Ishikawa (cell line): ENCODE results near the gene ZMAT2.
A peak's percentile ranks its signal among the peaks of the same experiment; 100 is the strongest.

Experiments used
- CEBPB ChIP-seq: IDR thresholded peaks from 2 replicates; pipeline ENCODE4 v1.6.1; 2012
- CREB1 ChIP-seq: IDR thresholded peaks from 2 replicates; pipeline ENCODE4 v1.6.1; 2012; ENCODE audit warnings: low read depth
- EGR1 ChIP-seq: IDR thresholded peaks from 2 replicates; pipeline ENCODE4 v1.6.1; 2012
- EP300 ChIP-seq: IDR thresholded peaks from 2 replicates; pipeline ENCODE4 v1.6.1; 2012; ENCODE audit warnings: borderline replicate concordance
- FOXM1 ChIP-seq: IDR thresholded peaks from 2 replicates; pipeline ENCODE4 v1.6.1; 2012; ENCODE audit warnings: low read depth, borderline replicate concordance
- NFIC ChIP-seq: IDR thresholded peaks from 2 replicates; pipeline ENCODE4 v1.6.1; 2012
- RAD21 ChIP-seq: IDR thresholded peaks from 2 replicates; pipeline ENCODE4 v1.6.1; 2012; ENCODE audit warnings: low read depth
- TAF1 ChIP-seq: IDR thresholded peaks from 2 replicates; pipeline ENCODE4 v1.6.1; 2012; ENCODE audit warnings: low read depth, mild to moderate bottlenecking
- TCF12 ChIP-seq: IDR thresholded peaks from 2 replicates; pipeline ENCODE4 v1.6.1; 2012; ENCODE audit warnings: low read depth
- TEAD4 ChIP-seq: IDR thresholded peaks from 2 replicates; pipeline ENCODE4 v1.6.1; 2012
- YY1 ChIP-seq: IDR thresholded peaks from 2 replicates; pipeline ENCODE4 v1.6.1; 2012; ENCODE audit warnings: low read depth
- ZBTB7A ChIP-seq: IDR thresholded peaks from 2 replicates; pipeline ENCODE4 v1.6.1; 2012; ENCODE audit warnings: low read depth
- TF ChIP-seq, protein P1 (sequence below): IDR thresholded peaks from 2 replicates; pipeline ENCODE4 v1.6.1; 2012; ENCODE audit warnings: low read depth, mild to moderate bottlenecking
- TF ChIP-seq, protein P2 (sequence below): IDR thresholded peaks from 2 replicates; pipeline ENCODE4 v1.6.1; 2012
- TF ChIP-seq, protein P3 (sequence below): IDR thresholded peaks from 2 replicates; pipeline ENCODE4 v1.6.1; 2012

Gene ZMAT2

DNA sequence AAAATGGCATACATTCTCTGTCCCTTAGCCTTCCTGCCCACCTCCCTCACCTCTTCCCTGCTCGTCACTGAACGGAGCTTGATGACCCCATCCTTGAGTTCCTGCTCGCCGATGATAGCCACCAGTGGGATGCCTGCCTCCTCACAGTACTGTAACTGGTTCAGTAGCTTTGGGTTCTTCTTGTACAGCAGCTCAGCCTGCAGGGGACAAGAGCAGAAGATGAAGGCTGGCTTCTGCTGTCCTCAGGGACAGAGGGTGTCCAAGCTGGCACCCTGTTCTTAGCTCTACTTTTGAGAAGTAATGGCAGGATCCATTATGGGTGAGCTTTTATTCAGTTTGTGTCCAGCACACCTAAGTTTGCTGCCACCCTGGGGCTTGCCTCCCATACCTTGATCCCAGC lies 25.6 kb upstream of the ZMAT2 start:
- TF ChIP-seq, protein P1, sequence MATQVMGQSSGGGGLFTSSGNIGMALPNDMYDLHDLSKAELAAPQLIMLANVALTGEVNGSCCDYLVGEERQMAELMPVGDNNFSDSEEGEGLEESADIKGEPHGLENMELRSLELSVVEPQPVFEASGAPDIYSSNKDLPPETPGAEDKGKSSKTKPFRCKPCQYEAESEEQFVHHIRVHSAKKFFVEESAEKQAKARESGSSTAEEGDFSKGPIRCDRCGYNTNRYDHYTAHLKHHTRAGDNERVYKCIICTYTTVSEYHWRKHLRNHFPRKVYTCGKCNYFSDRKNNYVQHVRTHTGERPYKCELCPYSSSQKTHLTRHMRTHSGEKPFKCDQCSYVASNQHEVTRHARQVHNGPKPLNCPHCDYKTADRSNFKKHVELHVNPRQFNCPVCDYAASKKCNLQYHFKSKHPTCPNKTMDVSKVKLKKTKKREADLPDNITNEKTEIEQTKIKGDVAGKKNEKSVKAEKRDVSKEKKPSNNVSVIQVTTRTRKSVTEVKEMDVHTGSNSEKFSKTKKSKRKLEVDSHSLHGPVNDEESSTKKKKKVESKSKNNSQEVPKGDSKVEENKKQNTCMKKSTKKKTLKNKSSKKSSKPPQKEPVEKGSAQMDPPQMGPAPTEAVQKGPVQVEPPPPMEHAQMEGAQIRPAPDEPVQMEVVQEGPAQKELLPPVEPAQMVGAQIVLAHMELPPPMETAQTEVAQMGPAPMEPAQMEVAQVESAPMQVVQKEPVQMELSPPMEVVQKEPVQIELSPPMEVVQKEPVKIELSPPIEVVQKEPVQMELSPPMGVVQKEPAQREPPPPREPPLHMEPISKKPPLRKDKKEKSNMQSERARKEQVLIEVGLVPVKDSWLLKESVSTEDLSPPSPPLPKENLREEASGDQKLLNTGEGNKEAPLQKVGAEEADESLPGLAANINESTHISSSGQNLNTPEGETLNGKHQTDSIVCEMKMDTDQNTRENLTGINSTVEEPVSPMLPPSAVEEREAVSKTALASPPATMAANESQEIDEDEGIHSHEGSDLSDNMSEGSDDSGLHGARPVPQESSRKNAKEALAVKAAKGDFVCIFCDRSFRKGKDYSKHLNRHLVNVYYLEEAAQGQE, result no peak
- TF ChIP-seq TEAD4, result no peak
- TF ChIP-seq RAD21, result no peak
- TF ChIP-seq ZBTB7A, result no peak
- no peak for TF ChIP-seq NFIC

DNA sequence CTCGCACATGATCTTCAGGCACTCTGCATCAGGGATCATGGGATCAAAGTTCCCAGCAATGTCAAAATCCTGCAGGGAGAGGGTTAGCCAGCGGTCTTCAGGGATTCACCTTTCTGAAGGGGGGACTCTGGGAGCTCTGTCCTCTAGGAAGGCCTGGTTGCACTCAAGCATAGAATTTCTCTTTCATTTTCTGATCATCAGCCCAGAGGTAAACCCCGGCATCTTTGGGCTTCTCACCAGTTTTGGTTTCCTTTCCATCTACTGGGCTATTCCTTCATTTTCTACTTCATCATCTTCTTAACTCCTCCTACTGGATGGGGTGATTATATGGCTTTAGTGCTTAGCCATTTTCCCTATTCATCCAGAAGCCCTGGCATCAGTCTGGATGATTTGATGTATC lies 22.3 kb upstream of the ZMAT2 start:
- TF ChIP-seq TCF12, result no peak
- TF ChIP-seq, protein P2, sequence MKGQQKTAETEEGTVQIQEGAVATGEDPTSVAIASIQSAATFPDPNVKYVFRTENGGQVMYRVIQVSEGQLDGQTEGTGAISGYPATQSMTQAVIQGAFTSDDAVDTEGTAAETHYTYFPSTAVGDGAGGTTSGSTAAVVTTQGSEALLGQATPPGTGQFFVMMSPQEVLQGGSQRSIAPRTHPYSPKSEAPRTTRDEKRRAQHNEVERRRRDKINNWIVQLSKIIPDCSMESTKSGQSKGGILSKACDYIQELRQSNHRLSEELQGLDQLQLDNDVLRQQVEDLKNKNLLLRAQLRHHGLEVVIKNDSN, result no peak
- no peak for TF ChIP-seq TEAD4
- TF ChIP-seq CEBPB, result no peak
- TF ChIP-seq CREB1, result no peak
- TF ChIP-seq YY1, result no peak
- TF ChIP-seq, protein P3, sequence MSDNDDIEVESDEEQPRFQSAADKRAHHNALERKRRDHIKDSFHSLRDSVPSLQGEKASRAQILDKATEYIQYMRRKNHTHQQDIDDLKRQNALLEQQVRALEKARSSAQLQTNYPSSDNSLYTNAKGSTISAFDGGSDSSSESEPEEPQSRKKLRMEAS, result no peak
- TF ChIP-seq RAD21, result no peak
- TF ChIP-seq, protein P1, result no peak
- no peak for TF ChIP-seq FOXM1
- TF ChIP-seq TAF1, result no peak
- TF ChIP-seq NFIC, result no peak
- TF ChIP-seq EP300, result no peak
- TF ChIP-seq EGR1, result no peak
- TF ChIP-seq ZBTB7A, result no peak

DNA sequence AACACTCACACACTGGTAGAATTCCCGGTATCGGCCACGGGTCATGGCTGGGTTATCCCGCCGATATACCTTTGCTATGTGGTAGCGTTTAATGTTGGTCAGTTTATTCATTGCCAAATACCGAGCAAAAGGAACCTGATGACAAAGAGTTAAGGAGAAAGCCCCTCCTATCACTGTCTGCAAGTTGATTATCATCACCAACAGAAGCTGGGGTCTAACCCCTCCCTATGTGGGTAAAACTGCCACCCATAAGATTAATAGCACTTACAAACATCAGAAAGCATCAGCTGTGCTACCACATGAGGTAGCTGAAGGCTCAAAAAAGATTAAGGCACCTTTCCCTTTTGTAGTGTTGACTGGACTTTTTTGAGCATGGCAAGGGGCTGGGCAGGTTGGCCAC lies 21.3 kb upstream of the ZMAT2 start:
- TF ChIP-seq, protein P3, result no peak
- TF ChIP-seq, protein P2, result no peak
- no peak for TF ChIP-seq EP300
- TF ChIP-seq ZBTB7A, result no peak
- TF ChIP-seq RAD21, result no peak
- TF ChIP-seq CREB1, result no peak
- no peak for TF ChIP-seq EGR1
- TF ChIP-seq TEAD4, result no peak
- no peak for TF ChIP-seq FOXM1
- no peak for TF ChIP-seq YY1

DNA sequence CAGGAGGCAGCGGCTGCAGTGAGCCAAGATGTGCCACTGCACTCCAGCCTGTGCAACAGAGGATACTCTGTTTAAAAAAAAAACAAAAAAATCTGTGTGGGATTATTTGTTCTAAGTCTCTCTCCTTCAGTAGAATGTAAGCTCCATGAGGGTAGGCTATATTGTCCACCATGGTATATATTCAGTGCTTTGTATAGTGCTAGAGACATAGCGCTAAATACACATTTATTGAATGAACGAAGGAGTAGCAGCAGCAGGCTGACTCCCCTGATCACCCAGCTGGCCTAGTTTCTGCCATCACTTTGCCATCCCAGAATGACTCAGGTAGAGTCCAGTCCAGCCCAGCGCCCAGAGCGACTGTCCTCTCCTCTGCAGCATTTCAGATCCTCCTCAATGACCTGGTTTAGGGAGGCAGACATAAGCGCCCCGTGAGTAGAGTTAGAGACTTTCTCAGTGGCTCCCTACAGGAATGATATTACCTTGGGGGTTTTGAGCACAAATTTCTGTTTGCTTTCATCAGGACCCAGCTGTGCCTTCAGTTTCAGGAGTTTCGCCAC lies 9.8 kb upstream of the ZMAT2 start:
- TF ChIP-seq RAD21 (no peak), TAF1 (no peak), ZBTB7A (no peak), CEBPB (no peak), TEAD4 (no peak), TCF12 (no peak), YY1 (no peak), NFIC (no peak)
- TF ChIP-seq, protein P3, result no peak
- TF ChIP-seq, protein P2, result no peak

DNA sequence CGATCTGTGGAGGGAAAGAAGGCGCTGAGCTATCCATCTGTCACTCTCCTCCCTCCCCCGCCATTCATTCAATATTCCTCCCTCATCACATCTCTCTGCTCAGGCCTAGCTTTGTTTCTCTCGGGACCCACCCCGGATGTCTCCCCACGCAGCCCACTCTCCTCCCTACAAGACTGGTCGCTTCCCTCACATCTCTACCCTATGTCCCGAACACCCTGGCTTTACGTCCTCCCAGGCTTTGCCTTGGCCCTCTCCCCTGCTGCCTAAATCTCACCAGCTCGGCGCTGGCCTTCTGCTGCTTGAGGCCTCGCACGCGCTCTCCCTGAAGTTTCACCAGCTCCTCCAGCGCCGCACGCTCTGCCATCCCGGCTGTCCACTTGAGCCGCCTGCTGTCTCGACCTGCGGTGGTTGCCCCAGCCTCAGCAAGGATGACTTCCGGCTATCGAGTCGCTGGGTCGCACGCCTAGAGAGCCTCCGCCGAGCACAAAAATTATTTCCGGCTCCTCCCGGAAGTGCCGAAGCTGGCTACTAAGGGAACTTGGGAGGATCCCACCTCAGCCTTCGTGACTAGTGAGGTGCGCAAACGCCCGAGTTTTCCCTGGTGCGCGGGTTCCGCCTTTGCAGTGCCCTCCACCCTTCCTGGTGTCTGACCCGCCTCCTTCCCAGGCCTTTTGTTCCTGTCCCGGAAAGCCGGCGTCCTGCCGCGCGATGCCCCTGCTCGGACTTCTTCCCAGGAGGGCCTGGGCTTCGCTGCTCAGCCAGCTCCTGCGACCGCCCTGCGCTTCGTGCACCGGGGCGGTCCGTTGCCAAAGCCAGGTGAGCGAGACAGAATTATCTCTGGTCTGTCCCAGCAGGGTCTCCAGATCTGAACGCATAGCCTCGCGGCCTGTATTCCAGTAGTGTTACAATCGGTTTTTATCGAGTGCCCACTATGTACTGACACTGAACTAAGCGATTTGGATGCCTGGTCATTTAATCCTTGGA lies 9.0 kb upstream of the ZMAT2 start, which contains the start of the genes HARS1 and HARS2:
HARS1 (minus strand) TSS at position 430 of the 984 bp plus-strand sequence; CDS start at position 364, 66 bp downstream.
HARS2 (plus strand) TSS at position 515 of the 984 bp plus-strand sequence; CDS start at position 709, 194 bp downstream.
- peak; percentile 57 for TF ChIP-seq TCF12
- TF ChIP-seq EP300, result no peak
- TF ChIP-seq, protein P3, result peak; percentile 68
- TF ChIP-seq YY1, result no peak
- peak; percentile 36; the same call in 1 of the 2 replicates for TF ChIP-seq NFIC
- TF ChIP-seq CEBPB, result 0 out of 2 replicates have a peak, but pooled peaks have one; percentile 28
- TF ChIP-seq FOXM1, result no peak; the same call in 1 of the 2 replicates
- TF ChIP-seq, protein P1, result no peak
- no peak for TF ChIP-seq TEAD4
- no peak for TF ChIP-seq RAD21
- TF ChIP-seq CREB1, result no peak
- no peak for TF ChIP-seq EGR1
- peak; percentile 93 for TF ChIP-seq TAF1
- 0 out of 2 replicates have a peak, but pooled peaks have one; percentile 43 for TF ChIP-seq ZBTB7A
- TF ChIP-seq, protein P2, result no peak
